NCI-H774 (cell line): ENCODE results near the gene PRDX1.
A peak's percentile ranks its signal among the peaks of the same experiment; 100 is the strongest.

Source experiments
- DNase-seq: peaks from one replicate; lab custom pipeline; 2025; lab: John Stamatoyannopoulos, UW

Gene PRDX1

DNA sequence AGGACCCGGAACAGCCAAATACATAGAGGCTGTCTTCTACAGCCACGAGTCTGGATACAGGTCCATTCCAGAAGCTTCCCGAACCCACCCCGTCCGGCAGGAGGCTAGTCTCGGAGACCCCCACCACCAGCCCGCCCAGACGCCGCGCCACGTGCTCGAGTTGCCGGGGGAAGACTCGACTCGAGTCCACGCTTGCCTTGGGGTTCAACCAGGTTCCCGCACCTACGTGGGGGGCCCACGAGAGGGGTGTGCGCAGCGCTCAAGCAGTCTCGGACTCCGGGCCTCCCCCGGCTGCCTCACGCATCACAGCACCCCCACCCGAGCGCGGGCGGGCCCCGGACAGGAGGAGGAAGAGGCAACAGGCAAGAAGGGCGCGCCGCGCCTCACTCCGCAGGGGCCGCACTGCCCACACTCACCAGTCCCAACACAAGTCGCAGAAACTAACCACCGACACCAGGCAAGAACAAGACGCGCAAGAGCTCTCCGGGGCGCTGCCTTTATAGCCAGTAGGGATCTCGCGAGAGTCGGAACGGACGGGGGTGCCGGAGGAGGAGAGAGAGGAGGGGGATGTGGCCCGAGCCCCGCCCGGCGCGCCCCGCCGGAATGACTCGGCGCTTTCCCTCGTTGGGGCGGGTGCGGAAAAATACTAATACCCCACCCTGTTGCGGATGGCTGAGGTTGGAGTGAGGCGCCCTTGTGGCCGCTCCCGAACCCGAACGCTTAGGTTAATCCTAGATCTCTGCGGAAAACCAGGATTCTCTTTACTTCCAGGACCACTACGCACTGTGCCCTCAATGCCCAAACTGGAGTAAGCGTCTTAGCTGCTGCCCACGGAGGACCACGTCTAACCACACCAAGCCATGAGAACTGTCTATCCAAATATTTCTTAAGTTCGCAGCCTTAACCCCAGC, at the start of gene PRDX1:
PRDX1 (minus strand) TSS at position 472 of the 911 bp plus-strand sequence. CDS start 2,841 bp downstream, outside the sequence.
- DNase-seq: peak; percentile 98

DNA sequence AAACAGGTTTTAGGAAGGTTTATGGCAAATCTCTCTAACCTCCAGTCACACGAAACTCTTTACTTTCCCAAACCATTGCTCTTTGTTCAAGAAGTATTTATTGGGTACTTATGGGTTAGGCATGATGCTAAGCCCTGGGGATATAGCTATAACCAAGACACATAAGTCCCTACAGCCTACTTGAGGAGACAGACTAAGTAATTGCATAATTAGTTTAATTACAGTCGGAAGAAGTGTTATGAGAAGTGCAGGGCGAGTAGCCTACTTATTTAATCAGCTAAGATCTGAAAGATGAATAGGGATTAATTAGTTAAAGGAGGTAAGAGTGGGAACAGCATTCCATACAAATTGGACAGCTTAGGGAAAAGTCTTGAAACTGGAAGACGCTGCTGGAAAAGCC, 48.9 kb upstream of the PRDX1 start:
- DNase-seq: no peak

DNA sequence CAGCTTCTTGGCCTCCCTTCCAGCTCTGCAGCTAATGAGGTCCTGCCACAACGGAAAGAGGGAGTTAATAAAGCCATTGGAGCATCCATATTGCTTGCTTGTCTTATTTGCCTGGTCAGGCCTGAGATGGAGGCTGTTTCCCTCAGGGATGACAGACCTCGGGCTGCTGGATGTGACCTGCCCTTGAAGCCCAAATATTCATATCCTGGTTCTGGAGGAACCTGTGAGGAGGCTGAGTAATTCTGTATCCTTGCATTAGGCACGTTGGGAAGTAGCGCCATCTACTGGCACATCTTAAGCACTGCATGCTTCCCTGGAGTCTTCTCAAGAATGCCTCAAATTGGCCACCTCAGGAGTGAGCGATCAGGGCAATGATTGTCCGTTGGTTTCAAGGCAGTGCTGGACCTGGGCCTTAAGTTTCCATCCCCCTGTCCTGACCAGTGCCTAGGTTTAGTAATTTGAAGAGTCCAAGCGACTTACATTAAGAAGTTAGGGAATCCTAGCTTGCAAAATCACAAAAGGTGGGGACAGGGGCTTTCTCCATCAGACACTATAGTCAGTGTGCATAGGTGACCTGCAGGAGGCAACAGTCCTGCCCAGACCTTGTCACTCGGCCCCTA, 48.4 kb upstream of the PRDX1 start:
- peak; percentile 85 for DNase-seq

DNA sequence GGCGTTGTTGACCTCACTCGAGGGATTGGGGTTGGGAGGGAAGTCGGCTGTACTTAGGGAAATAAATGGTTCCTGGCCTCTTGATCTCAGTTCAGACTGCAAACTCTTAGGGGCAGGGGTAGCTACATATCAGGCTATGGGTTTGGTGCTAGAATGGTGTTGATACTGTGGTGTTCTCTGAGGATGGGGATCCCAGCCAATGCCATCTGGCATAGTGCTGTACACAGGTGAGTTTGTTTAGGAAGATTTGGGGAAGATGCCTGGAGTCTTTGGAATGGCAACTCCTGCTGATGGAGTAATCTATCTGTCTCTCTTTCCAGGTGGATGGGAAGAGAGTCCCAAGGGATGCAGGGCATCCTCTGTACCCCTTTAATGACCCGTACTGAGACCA, 47.9 kb upstream of the PRDX1 start:
- no peak for DNase-seq

DNA sequence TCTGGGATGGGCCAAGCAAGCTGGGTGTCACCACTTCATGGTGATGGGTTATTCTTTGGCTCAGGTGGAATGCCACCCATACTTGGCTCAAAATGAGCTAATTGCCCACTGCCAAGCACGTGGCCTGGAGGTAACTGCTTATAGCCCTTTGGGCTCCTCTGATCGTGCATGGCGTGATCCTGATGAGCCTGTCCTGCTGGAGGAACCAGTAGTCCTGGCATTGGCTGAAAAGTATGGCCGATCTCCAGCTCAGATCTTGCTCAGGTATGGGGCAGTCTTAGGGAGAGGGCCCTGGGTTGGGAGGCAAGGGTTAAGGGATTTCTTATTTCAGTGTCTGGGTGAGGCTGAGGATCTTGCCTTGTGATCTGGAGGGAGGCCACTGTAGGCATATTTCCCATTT, 46.7 kb upstream of the PRDX1 start:
- no peak for DNase-seq

DNA sequence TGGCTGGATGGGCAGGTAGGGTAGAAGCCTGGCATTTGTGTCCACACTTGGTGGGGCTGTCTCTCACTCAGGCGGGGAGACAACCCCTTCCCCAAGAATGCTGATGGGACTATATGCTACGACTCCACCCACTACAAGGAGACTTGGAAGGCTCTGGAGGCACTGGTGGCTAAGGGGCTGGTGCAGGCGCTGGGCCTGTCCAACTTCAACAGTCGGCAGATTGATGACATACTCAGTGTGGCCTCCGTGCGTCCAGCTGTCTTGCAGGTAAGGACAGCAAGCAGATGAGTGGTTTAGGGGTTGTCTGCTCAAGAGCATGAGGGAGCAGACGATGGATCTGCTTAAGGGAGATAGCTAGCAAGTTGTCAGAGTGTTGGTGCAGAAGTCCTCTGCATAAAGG, 46.2 kb upstream of the PRDX1 start:
- DNase-seq: no peak

DNA sequence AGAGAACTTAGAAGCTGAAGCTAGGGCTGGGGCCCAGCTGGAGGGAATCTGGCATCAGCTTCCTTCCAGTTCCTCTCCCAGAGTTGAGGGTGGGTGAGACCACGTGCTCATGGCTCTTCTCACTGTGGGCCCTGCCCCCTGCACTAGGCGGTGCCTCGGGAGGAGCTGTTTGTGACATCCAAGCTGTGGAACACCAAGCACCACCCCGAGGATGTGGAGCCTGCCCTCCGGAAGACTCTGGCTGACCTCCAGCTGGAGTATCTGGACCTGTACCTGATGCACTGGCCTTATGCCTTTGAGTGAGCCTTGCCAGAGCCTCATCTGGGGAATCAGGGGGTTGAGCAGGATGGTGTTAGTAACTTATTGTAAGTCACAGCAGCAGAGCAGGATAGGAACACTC, 45.0 kb upstream of the PRDX1 start:
- no peak for DNase-seq

DNA sequence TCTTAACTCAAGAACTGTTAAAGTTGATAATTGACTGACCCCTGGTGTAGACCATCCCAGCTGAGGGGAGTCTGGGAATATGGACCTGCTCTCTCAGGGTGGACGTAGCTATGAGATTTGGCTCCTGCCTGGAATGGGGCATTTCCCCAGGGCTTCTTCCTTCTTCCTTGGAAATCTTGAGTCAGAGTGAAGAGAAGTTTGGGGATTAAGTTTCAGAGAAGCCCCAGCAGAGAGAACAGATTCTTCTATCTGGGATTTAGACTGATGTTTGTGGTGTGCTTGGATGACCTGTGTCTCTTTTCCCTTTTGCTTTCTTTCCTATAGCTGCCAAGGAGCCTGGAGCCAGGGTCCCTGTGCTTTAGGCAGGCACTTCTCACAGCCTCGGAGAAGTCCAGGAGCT, 42.2 kb upstream of the PRDX1 start:
- no peak for DNase-seq

DNA sequence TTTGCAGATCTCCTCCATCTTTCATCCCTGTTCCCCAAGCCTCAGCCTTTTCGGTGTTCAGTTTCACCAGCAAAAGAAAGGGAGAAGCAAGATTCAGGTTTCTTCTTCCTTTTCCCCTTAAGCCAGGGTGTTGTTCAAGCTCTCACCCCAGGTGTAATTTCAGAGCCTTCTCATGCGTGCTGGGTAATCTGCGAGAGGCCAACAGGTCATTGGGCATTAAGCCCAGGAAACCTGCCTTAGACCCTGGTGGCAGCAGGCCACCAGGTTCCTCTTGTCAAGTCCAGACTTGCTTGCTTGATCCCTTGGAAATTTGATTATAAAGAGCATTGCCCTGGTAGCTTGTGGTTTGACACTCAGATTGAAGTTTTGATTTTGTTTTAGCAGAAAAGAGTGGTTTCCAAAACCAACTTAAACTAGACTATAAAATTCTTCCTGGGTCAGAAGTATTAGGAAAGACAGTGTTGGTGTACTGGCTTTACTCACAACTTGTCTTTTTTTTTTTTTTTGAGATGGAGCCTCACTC, 35.8 kb upstream of the PRDX1 start:
- no peak for DNase-seq

DNA sequence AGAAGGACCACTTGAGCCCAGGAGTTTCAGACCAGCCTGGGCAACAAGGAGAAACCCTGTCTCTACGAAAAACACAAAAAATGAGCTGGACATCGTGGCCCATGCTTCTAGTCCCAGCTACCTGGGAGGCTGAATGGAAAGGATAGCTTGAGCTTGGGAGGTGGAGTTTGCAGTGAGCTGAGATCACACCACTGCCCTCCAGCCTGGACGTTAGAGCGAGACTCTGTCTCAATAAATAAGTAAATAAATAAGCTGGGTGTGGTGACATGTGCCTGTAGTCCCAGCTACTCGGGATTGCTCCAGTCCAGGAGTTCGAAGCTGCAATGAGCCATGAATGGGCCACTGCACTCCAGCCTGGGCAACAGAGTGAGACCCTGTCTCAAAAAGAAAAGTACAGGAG, 32.5 kb upstream of the PRDX1 start:
- DNase-seq: no peak

DNA sequence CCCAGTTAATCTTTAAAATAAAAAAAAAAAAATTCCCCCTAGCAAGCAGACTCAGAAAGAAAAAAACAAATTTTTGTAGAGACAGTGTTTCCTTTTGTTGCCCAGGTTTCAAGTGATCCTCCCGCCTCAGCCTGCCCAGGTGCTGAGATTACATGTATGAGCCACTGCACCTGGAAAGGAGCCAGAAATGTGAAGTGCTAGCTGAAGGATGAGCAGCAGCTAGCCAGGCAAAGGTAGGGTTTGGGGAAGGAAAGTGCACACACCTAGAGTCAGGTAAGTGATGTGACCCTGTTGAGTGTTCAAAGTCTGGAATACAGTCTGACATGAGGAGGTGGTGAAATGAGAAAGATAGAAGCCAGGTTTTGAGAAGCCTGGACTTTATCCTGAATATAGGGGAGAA, 30.6 kb upstream of the PRDX1 start:
- DNase-seq: peak; percentile 59

DNA sequence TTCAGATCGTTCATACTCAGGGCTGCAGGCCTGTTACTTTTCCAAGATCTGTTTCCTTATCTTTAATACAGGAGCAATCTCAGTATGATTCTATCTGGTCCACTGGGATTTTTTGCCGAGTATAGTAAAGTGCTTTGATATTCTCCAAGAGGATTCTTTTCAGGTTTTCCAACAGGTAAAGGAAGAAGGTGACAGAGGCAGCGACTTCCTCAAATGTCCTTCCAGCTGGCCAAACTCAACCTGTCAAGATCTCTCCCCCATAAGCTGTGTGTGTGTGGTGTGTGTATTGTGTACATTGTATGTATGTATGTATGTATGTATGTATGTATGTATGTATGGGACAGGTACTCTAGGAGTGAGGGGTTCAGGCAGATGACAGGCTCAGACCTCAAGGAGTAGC, 30.0 kb upstream of the PRDX1 start:
- no peak for DNase-seq

DNA sequence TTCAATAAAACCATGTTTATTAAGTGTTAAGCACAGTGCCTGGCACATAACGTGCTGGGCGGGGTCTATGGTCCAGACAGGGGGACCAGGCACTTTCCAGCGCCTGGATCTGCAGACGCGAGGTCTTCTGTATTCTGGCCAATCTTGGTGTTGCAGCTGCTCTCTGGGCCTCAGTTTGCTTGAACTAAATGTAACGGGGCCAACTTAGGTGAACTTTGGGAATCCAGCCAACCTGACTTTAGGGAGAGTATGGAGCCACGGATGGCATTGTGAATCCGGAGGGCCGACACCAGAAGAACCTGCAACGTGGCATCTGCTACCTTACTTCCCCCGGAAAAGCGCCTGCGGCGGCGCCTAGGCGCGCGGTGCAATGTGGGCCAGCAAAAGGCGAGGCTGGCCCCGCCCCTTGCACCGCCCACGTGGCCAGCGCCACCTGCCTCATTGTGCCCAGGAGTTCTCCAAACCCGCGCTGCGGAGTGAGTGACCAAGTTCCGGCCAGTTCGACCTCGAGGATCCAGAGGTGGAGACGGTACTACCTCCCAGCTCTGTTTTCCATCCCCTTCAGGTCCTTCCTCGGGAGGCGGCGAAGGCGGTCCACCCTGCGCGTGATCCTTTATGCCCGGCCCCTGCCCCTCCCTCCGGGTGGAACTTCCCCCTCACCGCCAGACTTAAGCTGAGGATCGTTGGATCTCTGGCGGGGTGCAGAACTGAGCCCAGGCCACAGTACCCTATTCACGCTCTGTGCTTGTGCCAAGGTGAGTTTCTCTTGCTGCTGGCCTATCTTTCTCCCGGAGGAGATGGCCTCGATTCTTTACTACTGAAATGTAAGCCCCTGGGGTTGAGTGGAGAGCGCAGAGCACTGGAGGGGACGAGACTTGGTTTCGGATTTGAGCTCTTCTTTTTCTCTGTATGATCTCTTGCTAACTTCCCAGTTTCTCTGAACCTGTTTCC, 29.0 kb upstream of the PRDX1 start, which contains the start of gene AKR1A1:
AKR1A1 (plus strand) TSS at position 426 of the 951 bp plus-strand sequence. CDS start 10,969 bp downstream, outside the sequence.
- peak; percentile 99 for DNase-seq

DNA sequence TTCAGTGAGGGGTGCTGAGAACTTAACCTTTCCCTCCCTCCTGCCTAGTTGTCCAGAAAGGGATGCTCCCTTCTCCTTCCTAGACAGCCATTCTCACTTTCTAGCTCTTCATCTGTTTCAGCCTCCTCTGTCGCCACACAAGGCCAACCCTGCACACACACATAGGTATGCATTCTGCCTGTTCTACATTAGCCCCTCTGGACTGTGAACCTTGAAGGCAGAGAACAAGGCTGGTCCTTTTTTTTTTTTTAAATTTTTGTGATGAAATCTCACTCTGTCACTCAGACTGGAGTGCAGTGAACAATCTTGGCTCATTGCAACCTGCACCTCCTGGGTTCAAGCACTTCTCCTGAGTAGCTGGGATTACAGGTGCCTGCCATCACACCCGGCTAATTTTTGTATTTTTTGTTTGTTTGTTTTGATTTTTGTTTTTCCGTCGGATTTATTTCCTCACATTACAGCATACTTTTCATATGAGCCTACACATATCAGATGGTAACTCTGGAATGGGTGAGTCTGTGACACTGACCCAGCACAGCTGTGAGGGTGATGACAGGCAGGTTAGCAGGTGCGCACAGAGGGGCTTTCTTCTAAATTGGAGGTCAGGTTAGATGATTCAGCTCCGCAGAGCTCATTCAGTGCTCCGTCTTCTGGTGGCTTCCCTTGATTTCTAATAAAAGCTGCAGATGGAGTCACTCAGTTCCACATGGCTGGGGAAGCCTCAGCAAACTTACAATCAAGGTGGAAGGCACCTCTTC, 24.0 kb upstream of the PRDX1 start:
- no peak for DNase-seq

DNA sequence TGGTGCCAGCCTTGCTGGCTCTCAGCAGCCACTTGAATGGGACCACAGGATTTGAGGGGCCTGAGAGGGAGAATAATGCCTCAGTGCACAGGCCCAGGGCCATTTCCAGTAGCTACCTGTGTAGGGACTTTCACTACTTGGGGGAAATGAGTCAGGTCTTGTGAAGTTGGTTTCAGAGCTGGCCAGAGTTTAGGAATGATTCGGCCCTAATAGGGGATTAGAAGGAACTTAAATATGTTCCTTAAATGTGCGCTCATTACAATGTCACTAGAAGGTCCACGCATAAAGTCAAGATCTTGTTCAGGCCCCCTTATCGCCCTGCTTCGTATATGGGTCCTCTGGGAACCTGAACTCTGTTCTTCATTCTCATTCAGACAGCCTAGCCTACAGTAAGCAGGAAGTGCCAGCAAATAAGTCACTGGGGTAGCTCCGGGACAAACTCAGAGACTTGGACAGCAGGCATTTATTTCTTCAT, 23.4 kb upstream of the PRDX1 start:
- no peak for DNase-seq

DNA sequence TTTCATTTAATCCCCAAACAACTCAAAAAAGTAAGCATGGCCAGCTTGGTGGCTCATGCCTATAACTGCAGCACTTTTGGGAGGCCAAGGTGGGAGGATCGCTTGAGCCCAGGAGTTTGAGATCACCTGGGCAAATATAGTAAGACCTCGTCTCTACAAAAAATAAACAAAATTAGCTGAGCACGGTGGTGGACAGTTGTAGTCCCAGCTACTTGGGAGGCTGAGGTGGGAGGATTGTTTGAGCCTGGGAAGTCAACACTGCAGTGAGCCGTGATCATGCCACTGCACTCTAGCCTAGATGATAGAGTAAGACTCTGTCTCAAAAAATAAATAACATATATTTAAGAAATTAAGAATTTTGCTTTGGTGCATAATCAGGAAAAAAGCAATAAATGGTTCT, 22.8 kb upstream of the PRDX1 start:
- no peak for DNase-seq

DNA sequence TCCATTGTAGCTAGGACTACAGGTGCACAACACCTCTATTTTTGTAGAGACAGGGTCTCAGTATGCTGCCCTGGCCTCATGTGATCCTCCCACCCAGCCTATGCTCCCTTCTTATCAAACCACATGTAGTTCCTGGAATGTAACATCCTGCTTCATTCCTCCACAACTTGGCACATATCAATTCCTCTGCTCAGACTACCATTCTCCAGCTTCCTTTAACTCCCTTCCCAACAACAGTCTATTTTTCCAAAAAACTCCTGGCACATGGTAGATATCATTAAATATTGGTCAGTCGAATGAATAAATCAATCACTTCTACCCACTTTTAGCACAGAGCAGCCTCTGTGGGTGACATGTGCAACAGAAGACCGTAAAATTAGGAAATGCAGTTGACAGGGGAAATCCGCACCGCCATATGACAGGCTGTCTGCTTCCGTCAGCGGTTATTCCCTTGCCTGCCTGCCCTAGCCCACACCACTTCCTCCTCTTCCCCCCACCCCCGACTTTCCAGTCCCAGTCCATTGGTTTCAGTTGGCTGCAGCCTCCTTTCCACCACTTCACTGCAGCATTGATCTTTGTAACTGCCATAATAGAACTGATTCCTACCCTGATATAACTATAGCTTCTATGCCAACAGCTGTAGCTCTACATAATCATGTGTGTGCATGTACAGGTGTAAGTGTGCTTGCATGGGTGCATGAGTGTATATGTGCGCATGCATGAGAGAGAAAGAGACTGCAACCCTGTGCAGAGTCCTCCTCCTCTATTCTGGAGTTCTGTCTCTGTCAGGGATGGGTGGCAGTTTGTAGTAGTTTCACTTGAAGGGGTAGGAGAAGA, 22.1 kb upstream of the PRDX1 start:
- no peak for DNase-seq

DNA sequence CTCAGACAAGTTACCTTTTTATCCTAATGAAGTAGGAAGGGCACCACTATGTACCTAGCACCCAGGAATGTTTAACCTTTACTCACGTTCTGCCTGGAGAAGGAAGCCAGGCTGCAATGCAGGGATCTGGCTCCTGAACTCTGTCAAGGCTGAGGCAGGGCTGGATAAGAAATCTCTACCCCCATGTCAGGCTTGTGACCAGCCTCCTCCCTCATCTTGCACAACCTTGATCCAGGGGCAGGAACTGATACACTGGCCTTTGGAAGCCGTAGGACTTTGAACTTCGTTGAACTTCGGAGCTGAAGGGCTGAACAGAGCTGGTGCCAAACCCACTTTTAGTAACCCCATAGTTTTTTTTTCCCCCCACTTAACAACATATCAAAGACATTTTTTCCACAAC, 20.9 kb upstream of the PRDX1 start:
- no peak for DNase-seq

DNA sequence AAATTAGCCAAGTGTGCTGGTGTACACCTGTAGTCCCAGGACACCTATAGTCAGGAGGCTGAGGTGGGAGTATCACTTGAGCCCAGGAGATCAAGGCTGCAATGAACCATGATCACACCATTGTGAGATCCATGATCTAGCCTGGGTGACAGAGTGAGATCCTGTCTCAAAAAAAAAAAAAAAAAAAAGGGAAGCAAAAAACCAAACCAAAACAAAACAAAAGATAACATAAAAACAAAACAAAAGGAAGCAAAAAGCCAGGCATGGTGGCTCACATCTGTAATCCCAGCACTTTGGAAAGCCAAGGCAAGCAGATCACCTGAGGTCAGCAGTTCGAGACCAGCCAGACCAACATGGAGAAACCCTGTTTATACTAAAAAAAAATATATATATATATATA, 19.5 kb upstream of the PRDX1 start:
- DNase-seq: no peak

DNA sequence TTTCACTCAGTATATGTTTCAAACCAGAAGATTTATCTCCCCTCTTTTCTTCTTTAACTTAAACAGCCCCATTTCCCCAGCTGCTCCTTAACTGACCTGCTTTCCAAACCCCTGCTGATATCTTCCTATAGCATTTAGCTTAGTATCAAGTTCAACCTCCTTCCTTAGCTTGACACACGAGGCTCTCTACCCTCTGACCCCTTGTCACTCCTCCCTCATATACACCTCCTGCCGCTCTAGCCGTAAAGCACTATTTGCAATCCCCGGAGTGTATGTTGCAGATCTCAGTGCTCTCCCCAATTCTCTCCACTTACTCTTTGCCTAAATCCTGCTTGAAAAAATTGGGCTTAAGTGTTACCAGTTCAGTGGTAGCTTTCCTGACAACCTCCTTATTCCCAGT, 15.2 kb upstream of the PRDX1 start:
- DNase-seq: no peak
